ENCODE data around the gene APPBP2.
"Not testable (repeated sequence)": the region's sequence is repeated elsewhere in the genome, so short reads cannot be mapped to it uniquely, and the experiment has no call there.

Gene APPBP2

GRCh38 chr17:60534010-60534555 is 8.0 kb upstream of the APPBP2 start:
- no peak for DNase-seq

- DNase-seq: no peak
Observed at GRCh38 chr17:60529806-60530205, 3.8 kb upstream of the APPBP2 start.

GRCh38 chr17:60528828-60529227 is 2.8 kb upstream of the APPBP2 start:
- DNase-seq: no peak

- no peak for DNase-seq
Observed at GRCh38 chr17:60527701-60528100, 1.7 kb upstream of the APPBP2 start.

GRCh38 chr17:60526726-60527125 is 684 bp upstream of the APPBP2 start:
- no peak for DNase-seq

- no peak for DNase-seq
Observed at GRCh38 chr17:60525328-60525684, 736 bp downstream of the APPBP2 start.

- peak; percentile 64 for DNase-seq
Observed at GRCh38 chr17:60524463-60525327, 1.3 kb downstream of the APPBP2 start.

- no peak for DNase-seq
Observed at GRCh38 chr17:60523822-60524221, 2.2 kb downstream of the APPBP2 start.

- no peak for DNase-seq
Observed at GRCh38 chr17:60522889-60523626, 3.0 kb downstream of the APPBP2 start.

- no peak for DNase-seq
Observed at GRCh38 chr17:60519795-60520194, 6.2 kb downstream of the APPBP2 start.

- DNase-seq: not testable (repeated sequence)
Observed at GRCh38 chr17:60515683-60516082, 10.4 kb downstream of the APPBP2 start.

GRCh38 chr17:60515199-60515598 is 10.8 kb downstream of the APPBP2 start:
- not testable (repeated sequence) for DNase-seq

GRCh38 chr17:60514500-60514899 is 11.5 kb downstream of the APPBP2 start:
- no peak for DNase-seq

- DNase-seq: no peak
Observed at GRCh38 chr17:60514053-60514452, 12.0 kb downstream of the APPBP2 start.

GRCh38 chr17:60513014-60513413 is 13.0 kb downstream of the APPBP2 start:
- no peak for DNase-seq

GRCh38 chr17:60510723-60511122 is 15.3 kb downstream of the APPBP2 start:
- DNase-seq: no peak

GRCh38 chr17:60510031-60510430 is 16.0 kb downstream of the APPBP2 start:
- no peak for DNase-seq

- DNase-seq: no peak
Observed at GRCh38 chr17:60508384-60508980, 17.6 kb downstream of the APPBP2 start.

GRCh38 chr17:60506312-60506711 is 19.7 kb downstream of the APPBP2 start:
- no peak for DNase-seq

GRCh38 chr17:60502145-60502544 is 23.9 kb downstream of the APPBP2 start:
- no peak for DNase-seq

GRCh38 chr17:60501589-60501988 is 24.5 kb downstream of the APPBP2 start:
- no peak for DNase-seq

- DNase-seq: no peak
Observed at GRCh38 chr17:60496041-60496440, 30.0 kb downstream of the APPBP2 start.

- no peak for DNase-seq
Observed at GRCh38 chr17:60495260-60495659, 30.8 kb downstream of the APPBP2 start.
